ENCODE results near the gene PUS10.
"Not testable (repeated sequence)": the region's sequence is repeated elsewhere in the genome, so short reads cannot be mapped to it uniquely, and the experiment has no call there.

PUS10 gene

DNA sequence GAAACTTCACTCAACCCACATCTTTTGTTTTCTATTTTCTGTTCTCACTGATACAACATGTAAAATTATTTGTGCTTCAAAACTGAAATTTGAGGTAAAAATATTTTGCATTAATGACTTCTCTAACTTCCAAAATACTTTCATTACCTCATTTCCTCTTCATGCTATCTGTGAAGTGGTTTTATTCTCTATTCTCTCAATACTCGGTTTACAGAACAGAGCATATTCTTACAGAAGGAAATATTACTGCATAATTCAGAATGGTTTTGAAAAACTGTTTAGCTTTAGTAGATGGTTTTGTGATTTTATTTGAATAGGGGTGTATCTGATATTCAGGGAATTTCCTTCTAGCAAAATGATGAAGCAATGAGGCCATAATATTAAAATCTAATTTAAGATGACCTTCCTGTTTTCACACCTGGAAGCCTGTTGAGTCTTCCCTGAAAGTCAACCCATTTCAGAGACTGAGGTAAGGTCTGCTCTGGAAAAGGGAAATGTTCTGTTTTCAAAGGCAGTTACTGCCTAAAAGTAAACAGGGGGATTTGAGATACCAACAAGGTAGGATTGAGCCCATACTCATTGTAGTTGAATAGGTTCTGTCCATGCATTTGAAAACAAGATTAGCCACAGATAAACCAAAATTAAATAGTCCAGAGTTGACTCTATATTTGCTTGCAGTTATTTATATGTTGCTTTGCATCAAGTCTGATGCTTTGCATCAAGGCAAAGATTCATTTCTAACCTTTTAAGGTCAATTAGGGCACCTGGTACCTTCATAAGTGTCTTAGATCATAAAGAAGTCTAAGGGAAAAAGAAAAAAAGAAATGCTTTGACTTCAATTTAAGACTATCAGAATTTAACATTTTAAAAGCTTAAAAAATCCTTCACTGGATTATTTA, 51.3 kb downstream of the PUS10 start:
- DNase-seq: no peak

- DNase-seq: no peak
Observed at GRCh38 chr2:60965499-60965785, 52.6 kb downstream of the PUS10 start.

GRCh38 chr2:60964651-60965498, 53.2 kb downstream of the PUS10 start:
- DNase-seq: no peak

DNA sequence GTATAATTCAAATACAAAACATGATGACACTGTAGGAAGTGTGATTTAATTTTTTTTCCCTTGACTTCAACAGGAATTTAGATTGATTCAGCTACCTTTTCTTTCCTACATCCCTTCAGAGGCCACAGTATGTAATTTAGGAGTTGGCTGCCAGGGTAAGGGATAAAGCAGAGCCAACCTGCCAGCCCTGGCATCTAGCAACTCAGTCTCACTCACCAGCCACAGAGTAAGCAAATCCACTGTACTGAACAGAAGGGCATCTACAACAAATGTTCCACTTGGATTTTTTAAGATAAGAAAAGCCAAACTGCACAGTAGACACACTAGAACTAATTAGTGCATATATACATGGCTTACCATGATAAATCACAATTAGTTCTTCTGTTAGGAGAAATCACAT, 54.9 kb downstream of the PUS10 start:
- no peak for DNase-seq

GRCh38 chr2:60962528-60962927, 55.5 kb downstream of the PUS10 start:
- no peak for DNase-seq

GRCh38 chr2:60961457-60961856, 56.6 kb downstream of the PUS10 start:
- no peak for DNase-seq

DNA sequence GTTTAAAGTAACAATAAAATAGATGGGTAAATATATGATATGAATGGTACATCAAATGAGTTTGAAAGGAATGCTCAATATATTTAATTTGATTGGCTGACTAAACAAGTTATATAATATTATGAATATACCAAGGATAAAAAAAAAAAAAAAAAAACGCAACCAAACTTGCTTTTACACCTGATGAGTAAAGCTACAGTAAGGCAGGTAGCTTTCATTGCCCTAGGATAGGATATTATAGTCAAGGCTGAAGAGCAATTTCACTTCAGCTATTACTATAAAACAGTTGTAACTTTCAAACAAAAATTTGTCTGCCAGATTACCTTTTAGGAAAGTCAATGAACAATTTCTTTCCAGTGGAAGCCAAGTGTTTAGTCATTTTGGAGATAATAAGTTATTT, 57.3 kb downstream of the PUS10 start:
- DNase-seq: no peak

- DNase-seq: no peak
Observed at GRCh38 chr2:60959501-60959900, 58.6 kb downstream of the PUS10 start.

GRCh38 chr2:60958800-60959199, 59.3 kb downstream of the PUS10 start:
- DNase-seq: no peak

DNA sequence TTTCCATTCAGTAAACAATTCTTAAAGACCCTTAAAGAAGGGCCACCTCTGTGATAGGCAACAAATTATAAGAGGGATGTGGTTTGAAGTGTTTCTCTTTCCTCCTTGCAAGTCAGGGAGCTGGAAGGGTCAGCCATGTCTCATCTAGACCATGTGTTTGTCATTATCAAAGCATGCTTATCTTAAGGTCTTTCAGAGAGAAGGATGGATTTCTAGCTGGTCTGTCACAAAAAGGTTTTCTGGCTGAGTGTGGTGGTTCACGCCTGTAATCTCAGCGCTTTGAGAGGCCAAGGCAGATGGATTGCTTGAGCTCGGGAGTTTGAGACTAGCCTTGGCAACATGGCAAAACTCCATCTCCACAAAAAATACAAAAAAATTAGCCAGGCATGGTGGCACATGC, 59.7 kb downstream of the PUS10 start:
- DNase-seq: no peak

GRCh38 chr2:60957643-60958042, 60.4 kb downstream of the PUS10 start:
- DNase-seq: no peak

DNA sequence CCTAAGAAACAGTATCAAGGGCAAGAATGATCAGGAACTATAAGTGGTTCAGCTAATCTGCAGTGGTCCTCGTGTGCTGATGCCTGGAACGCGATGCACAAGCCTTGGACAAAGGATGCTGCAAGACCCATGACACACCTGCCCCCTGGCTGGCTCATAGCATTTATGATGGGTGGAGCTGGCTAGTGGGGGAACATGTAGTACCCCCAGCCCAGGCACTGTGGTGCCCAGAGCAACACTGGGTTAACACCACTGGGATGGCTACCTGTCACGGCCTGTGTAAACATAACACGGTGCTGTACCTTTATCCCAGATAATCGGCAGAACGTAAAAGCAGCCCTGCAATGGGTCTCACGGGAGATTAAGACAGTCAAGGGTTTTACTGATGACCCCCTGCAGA, 60.8 kb downstream of the PUS10 start:
- DNase-seq: no peak

DNA sequence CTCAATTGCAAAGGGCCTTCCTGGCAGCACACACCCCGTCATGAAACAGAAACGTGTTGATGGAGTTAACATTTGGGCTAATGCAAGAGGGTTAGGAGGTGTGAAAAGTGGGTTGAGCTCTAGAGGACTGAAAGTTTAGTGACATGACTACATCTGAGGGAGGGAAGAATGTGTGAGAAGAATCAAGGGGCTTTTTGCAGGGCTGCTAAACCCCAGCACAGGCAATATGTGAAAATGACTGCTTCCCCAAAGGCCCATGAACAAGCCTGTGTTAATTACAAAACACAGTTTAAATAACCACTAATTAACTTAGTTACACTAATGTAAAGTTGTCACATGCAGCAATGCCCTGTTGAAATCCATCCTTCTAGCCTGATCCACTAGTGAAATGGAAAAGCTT, 63.9 kb downstream of the PUS10 start:
- DNase-seq: no peak

DNA sequence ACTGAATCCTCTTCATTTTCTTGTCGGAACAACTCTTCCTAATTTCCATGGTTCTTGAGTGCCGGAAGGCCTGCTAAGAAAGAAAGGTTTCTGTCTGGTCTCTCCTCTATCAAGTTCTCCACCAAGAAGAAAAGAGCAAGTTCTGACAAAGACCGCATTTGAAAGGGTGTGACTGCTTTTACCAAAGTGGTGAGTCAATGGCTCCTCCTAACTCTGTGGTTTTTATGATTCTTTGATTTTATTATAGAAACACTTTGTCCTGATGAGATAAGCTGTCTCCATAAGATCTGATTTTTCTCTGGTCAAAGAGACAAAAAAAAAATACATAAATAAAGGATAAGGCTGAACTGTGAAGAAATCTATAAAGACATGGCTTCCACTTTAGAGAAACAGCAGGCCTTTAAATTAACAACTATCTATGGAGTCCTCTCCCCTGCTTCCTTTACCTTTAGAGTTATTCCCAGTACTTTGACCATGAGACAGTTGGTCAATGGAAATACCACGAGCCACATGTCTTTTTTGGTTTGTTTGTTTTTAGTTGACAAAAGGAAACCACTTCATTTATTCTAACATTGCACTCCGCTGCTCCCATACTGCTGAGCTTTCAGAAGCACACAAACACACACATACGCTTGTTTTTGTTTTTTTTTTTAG, 69.0 kb downstream of the PUS10 start:
- no peak for DNase-seq

DNA sequence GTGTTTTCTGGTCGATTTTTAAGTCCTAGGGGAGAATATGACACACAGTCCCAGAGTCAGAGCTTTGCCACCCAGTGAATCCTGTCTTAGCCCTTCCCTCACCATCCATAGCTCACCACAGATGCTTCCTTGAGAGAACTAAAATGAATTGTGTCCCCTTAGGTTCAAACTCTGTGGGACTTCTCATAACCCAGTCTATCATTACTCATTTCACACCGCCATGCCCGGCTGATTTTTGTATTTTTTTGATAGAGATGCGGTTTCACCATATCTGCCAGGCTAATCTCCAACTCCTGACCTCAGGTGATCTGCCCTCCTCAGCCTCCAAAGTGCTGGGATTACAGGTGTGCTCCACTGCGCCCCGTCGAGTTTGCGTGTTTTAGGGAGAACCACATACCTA, 69.9 kb downstream of the PUS10 start:
- no peak for DNase-seq

DNA sequence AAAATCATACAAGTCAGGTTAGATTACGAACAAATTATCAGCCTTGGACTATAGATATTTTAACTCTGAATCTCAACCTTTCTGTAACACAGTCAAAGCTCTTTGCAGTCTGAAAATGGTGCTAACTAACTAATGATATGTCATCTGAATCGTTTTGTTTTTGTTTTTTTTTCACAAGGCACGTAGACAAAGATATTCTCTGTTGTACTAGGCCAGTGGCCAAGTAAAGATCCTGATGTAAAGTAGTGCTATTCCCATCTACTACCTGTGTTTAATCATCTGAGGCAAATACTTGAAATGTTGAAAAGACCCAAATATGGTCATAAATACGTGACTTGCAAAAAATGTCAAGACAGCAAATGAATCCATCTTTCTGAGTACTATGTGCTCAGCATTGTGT, 71.0 kb downstream of the PUS10 start:
- no peak for DNase-seq

DNA sequence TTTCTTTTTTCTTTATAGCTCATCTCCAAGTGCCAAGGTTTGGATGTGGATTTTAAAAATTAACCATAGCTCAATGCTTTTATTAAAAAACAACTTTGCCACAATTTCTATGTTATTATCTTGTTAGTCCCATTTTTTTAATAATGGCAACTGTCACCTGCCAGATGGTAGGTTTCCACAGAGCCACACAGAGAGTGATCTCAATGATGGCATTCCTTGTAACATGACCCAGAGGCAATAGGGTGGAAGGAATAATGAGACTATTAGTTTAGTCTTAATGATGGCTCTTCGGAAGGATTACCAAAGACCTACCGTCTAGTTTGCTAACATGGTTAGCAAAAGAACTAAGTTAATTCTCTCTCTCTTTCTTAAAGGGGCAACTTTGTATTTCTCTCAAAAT, 72.7 kb downstream of the PUS10 start:
- DNase-seq: no peak

- no peak for DNase-seq
Observed at GRCh38 chr2:60939622-60940021, 78.4 kb downstream of the PUS10 start.

DNA sequence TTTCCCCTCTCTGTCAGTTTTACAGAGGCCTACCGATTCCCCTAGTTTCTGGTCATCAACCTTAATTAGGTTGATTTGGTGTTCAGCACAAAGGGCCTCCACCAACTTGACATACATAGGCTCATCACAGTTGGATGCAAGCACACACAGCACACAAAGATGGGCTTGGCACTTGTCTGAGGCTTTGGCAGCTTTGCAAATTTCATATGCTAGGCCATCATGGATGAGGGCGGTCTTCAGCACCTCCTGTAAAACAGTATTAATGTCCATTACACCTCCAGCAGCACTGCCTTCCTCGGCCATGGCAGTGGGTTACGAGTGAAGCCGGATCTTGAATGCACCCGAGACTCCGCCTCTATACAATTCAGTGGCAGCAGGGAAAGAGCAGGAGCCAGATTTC, 79.8 kb downstream of the PUS10 start:
- no peak for DNase-seq

DNA sequence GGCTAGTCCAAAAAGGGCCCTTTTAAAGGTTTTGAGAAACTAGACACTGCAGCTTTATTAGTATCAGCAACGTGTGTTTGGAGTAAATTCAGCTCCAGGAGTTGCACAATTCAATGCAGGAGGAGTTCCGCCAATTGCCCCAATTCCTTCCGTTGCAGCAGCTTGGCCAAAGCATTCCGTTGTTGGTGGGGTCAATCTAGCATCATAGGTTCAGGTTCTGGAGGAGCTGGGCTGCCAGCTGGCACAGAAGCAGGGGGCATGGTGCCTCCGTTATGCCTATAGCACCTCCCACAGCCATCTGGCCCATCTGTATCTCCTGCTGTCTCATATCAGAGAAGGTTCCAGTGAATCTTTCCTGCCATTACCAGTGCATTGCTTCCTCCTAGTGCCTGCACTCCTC, 81.3 kb downstream of the PUS10 start:
- DNase-seq: no peak

DNA sequence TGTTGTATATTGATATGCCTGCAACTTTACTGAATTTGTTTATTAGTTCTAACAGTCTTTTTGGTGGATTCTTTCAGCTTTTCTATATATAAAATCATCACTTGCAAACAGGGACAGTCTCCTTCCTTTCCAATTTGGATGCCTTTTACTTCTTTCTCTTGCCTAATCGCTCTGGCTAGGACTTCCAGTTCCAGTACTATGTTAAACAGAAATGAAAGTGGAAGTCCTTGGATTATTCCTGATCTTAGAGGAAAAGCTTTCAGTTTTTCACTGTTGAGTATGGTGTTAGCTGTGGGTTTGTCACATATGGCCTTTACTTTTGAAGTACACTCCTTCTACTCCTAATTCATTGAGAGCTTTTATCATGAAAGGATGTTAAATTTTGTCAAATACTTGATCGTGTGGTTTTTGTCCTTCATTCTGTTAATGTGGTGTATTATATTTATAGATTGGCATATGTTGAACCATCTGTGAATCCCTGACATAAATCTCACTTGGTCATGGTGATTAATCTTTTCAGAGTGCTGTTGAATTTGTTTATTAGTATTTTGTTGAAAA, 83.8 kb downstream of the PUS10 start:
- DNase-seq: no peak

DNA sequence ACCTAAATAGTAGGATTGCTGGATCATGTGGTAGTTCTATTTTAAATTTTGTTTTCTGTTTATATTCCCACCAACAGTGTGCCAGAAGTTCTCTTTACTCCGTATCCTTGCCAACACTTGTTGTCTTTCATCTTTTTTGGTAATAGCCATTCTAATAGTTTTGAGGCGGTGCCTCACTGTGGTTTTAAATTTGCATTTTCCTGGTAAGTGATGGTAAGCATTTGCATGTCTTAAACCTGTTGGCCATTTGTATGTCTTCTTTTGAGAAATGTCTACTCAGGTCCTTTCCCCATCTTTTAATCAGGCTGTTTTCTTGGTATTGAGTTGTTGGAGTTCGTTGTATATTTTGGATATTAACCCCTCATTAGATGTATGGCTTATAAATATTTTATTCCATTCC, 85.1 kb downstream of the PUS10 start:
- no peak for DNase-seq

DNA sequence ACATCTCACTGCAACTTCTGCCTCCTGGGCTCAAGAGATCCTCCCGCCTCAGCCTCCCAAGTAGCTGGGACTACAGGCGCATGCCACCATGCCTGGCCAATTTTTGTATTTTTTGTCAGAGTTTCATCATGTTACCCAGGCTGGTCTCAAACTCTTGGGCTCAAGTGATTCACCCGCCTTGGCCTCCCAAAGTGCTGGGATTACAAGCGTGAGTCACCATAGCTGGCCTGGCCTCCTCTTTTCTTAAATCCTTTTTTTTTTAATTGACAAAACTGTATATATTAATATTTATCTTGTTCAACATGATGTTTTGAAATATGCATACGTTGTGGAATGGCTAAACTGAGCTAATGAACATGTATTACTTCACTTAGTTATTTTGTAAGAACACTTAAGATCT, 86.0 kb downstream of the PUS10 start:
- DNase-seq: not testable (repeated sequence)

All from retina (tissue), 1 donor.